K562 (cell line): ENCODE measurements around the gene CTF1. TPM values are rescaled to one million over a fixed set of nuclear protein-coding genes. Genes with fewer than 3 reads are reported as not detected.

ENCODE experiments used
- ETV6 ChIP-seq, 3 experiments: fragments of 150-350 bp in 1 of 3; sonication (generic) in 1 of 3; formaldehyde crosslinking in 1 of 3; IDR thresholded peaks; 2 replicates each; pipeline versions ENCODE4 v1.6.1 to v1.8.0; 2014 to 2022; ENCODE audit warnings: borderline replicate concordance in 2 of 3, low read depth in 2 of 3, antibody characterized with exemption in 1 of 3, low read length in 1 of 3, mild to moderate bottlenecking in 1 of 3, missing genetic modification reagents in 1 of 3
- HDAC1 ChIP-seq, 2 experiments: fragments of 450-650 bp; IDR thresholded peaks; 2 replicates each; pipeline ENCODE4 v1.6.1; 2016 to 2017; ENCODE audit warnings: inconsistent platforms in 1 of 2, mild to moderate bottlenecking in 1 of 2, moderate library complexity in 1 of 2
- RAD21 ChIP-seq, 2 experiments: fragments of 250-450 bp in 1 of 2; fragments of 450-650 bp in 1 of 2; sonication (Bioruptor Pico) in 1 of 2; formaldehyde crosslinking in 1 of 2; IDR thresholded peaks in 1 of 2; conservative IDR thresholded peaks in 1 of 2; 2 replicates each; pipeline versions ENCODE4 v1.4.0 to v1.8.0; 2020 to 2022; ENCODE audit warnings: mild to moderate bottlenecking in 2 of 2, moderate library complexity in 1 of 2
- SAP30 ChIP-seq: fragments of 200-600 bp; sonication (generic); IDR thresholded peaks from 2 replicates; pipeline ENCODE4 v1.6.1; 2012; ENCODE audit warnings: borderline replicate concordance, low read depth, mild to moderate bottlenecking, moderate library complexity, low read length, control low read depth, inconsistent platforms; ENCODE audit not compliant: insufficient read depth, poor library complexity, severe bottlenecking
- SUPT5H ChIP-seq: fragments of 450-650 bp; IDR thresholded peaks from 2 replicates; pipeline ENCODE4 v1.6.1; 2016
- TCF7L2 ChIP-seq: fragments of 150-350 bp; IDR thresholded peaks from 2 replicates; pipeline ENCODE4 v1.6.1; 2016; ENCODE audit warnings: low read depth, mild to moderate bottlenecking, low read length, moderate library complexity
- XRCC4 ChIP-seq: IDR thresholded peaks from one replicate; pipeline ENCODE4 v1.6.1; 2011; ENCODE audit not compliant: insufficient read depth, insufficient read length; ENCODE audit errors: extremely low read depth
- ZEB2 ChIP-seq: fragments of 450-650 bp; IDR thresholded peaks from 2 replicates; pipeline ENCODE4 v1.6.1; 2016
- ZNF507 ChIP-seq: conservative IDR thresholded peaks from 2 replicates; pipeline ENCODE4 v1.6.1; 2017; ENCODE audit warnings: missing genetic modification characterization, missing compliant biosample characterization
- ZNF586 ChIP-seq: fragments of 450-650 bp; formaldehyde crosslinking; conservative IDR thresholded peaks from 2 replicates; pipeline ENCODE4 v1.4.0; 2020; ENCODE audit warnings: mild to moderate bottlenecking, moderate library complexity
- ZNF79 ChIP-seq: fragments of 250-450 bp; sonication (Bioruptor Pico); IDR thresholded peaks from 2 replicates; pipeline ENCODE4 v1.4.0; 2020; ENCODE audit warnings: low read depth, mild to moderate bottlenecking, moderate library complexity
- polyA plus RNA-seq, 8 experiments: library from polyadenylated mRNA; depleted of rRNA in 4 of 8; stranded (reverse) in 5 of 8; unstranded in 3 of 8; fragments of >200 nt; fragmentation: Nextera tagmentation in 2 of 8; fragmentation: Illumina TruSeq in 1 of 8; extraction: Ambion mirVana in 2 of 8; extraction: Trizol in 1 of 8; gene quantifications; 2 replicates each; pipeline versions ENCODE4 v1.2.1 to v1.2.3, GENCODE V29; 2011 to 2014; ENCODE audit warnings: inconsistent platforms in 1 of 8, missing spikeins in 1 of 8
- total RNA-seq, 7 experiments: library from RNA; depleted of rRNA in 6 of 7; stranded (reverse); fragments of >200 nt in 6 of 7; fragmentation: Illumina TruSeq in 2 of 7; extraction: Trizol in 2 of 7; gene quantifications; 2 replicates each; pipeline versions ENCODE4 v1.2.1 to v1.2.3, GENCODE V29; 2011 to 2021; ENCODE audit warnings: low replicate concordance in 1 of 7
- TF ChIP-seq, protein P1 (sequence below): fragments of 250-450 bp; sonication (Bioruptor Pico); IDR thresholded peaks from 2 replicates; pipeline ENCODE4 v1.5.0; 2021; ENCODE audit warnings: mild to moderate bottlenecking, moderate library complexity
- TF ChIP-seq, protein P2 (sequence below), 2 experiments: fragments of 450-650 bp; conservative IDR thresholded peaks; 2 replicates each; pipeline ENCODE4 v1.6.1; 2017; ENCODE audit warnings: mild to moderate bottlenecking in 2 of 2, moderate library complexity in 2 of 2
- TF ChIP-seq, protein P3 (sequence below), 2 experiments: fragments of 150-350 bp in 1 of 2; IDR thresholded peaks; 2 replicates each; pipeline ENCODE4 v1.6.1; 2012 to 2016; ENCODE audit warnings: low read depth in 2 of 2, low read length in 2 of 2, mild to moderate bottlenecking in 1 of 2, moderate library complexity in 1 of 2

CTF1 gene
- total and polyA plus RNA-seq, 9 of the 15 experiments (the other 6 are each of a cell fraction or from before 2014, with no cell fraction given), result 0.24 to 2.5 (median 0.44) TPM

DNA sequence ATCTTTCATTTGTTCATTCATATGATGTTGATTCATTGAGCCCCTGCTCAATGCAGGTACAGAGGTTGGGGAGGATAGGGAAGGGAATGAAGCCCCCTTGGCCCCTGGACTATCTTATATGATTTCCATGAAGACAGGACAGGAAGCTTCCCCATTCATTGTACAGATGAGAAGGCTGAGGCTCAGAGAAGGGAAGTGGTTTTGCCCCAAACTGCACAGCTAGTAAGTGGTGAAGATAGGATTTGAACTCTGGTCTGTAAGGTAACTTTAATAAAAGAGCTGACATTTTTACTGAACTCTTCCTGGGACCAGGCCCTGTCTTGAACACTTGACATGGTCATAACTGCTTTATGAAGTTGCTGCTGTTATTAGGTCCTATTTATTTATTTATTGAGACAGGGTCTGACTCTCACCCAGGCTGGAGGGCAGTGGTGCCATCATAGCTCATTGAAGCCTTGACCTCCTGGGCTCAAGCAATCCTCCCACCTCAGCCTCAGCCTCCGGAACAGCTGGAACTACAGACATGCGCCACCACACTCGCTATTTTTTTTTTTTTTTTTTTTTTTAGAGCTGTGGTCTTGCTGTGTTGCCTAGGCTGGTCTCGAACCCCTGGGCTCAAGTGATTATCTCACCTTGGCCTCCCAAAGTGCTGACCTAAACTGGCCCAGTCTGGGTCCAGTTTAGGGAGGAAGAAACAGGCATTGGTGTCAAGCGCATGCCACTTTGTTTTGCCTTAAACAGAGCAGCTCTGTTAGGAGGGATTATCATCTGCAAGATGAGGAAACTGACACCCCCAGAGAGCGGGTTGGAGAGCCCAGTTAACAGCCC is 5.0 kb downstream of the CTF1 start (continued):
- TF ChIP-seq, protein P1, sequence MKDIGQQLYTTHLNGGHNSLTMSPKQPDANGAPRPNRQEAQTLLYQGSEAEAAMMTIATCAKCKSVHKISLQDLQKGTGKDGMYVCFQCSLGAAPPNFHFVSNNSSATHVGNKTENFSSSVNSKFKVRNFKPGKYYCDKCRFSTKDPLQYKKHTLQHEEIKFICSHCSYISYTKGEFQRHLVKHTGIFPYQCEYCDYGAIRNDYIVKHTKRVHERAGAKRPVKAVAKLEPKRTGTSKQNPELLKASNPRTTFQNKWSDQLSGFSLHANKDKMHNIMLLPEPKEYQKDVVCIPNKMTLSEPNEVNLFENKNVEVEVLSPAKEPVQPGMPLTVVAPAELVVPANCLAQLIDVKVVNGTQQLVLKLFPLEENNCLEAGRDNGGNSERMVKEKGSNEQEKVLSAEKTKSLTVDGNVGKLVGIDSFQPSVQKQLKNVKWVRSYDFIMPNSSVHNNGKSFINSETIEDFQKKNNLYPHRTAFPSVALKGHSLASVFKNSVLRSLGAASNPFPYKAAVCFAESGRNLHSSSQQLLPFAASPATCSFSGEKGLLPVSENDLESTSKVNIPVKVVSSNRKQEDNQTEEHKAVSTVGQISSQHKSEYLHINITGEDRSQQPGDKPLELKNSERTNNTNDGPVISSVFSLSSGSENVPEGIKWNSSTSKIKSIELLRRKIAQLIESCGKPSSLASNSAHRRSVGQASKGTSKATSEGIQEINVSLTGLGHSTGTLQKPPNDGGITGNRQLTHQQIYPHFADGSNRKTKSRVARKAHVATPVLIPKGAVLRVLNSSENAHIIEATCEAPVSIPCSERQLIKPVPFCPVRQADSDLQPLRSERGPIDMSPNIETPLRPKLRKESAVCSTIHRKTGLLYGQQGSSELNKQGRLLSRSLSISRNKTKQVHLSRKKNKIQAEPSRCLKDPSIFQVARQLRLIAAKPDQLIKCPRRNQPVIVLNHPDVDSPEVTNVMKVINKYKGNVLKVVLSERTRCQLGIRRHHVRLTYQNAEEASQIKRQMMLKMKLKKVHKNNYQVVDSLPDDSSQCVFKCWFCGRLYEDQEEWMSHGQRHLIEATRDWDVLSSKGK (CRISPR knock-in tag), result no peak
- TF ChIP-seq ETV6 (IDR thresholded peaks at IDR 0.05; ENCODE audit: borderline replicate concordance in 1 of 2, low read depth in 2 of 2, low read length in 1 of 2), result no peak
- no peak for TF ChIP-seq ETV6 (CRISPR knock-in tag; IDR thresholded peaks at IDR 0.05; ENCODE audit: borderline replicate concordance)
- TF ChIP-seq HDAC1 (IDR thresholded peaks at IDR 0.05), result no peak
- TF ChIP-seq ZNF507 (tag), result no peak
- TF ChIP-seq TCF7L2, result no peak
- no peak for TF ChIP-seq RAD21 (CRISPR knock-in tag; conservative IDR thresholded peaks at IDR 0.05 in 1 of 2, IDR thresholded peaks at IDR 0.05 in 1 of 2)
- TF ChIP-seq ZNF79 (CRISPR knock-in tag), result no peak
- TF ChIP-seq, protein P2, sequence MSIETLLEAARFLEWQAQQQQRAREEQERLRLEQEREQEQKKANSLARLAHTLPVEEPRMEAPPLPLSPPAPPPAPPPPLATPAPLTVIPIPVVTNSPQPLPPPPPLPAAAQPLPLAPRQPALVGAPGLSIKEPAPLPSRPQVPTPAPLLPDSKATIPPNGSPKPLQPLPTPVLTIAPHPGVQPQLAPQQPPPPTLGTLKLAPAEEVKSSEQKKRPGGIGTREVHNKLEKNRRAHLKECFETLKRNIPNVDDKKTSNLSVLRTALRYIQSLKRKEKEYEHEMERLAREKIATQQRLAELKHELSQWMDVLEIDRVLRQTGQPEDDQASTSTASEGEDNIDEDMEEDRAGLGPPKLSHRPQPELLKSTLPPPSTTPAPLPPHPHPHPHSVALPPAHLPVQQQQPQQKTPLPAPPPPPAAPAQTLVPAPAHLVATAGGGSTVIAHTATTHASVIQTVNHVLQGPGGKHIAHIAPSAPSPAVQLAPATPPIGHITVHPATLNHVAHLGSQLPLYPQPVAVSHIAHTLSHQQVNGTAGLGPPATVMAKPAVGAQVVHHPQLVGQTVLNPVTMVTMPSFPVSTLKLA (conservative IDR thresholded peaks at IDR 0.05), result peak in 1 of 2 experiments; percentile 46; a peak in 1 of 4 replicates
- no peak for TF ChIP-seq XRCC4
- TF ChIP-seq, protein P3, sequence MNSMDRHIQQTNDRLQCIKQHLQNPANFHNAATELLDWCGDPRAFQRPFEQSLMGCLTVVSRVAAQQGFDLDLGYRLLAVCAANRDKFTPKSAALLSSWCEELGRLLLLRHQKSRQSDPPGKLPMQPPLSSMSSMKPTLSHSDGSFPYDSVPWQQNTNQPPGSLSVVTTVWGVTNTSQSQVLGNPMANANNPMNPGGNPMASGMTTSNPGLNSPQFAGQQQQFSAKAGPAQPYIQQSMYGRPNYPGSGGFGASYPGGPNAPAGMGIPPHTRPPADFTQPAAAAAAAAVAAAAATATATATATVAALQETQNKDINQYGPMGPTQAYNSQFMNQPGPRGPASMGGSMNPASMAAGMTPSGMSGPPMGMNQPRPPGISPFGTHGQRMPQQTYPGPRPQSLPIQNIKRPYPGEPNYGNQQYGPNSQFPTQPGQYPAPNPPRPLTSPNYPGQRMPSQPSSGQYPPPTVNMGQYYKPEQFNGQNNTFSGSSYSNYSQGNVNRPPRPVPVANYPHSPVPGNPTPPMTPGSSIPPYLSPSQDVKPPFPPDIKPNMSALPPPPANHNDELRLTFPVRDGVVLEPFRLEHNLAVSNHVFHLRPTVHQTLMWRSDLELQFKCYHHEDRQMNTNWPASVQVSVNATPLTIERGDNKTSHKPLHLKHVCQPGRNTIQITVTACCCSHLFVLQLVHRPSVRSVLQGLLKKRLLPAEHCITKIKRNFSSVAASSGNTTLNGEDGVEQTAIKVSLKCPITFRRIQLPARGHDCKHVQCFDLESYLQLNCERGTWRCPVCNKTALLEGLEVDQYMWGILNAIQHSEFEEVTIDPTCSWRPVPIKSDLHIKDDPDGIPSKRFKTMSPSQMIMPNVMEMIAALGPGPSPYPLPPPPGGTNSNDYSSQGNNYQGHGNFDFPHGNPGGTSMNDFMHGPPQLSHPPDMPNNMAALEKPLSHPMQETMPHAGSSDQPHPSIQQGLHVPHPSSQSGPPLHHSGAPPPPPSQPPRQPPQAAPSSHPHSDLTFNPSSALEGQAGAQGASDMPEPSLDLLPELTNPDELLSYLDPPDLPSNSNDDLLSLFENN (IDR thresholded peaks at IDR 0.05; ENCODE audit: low read depth in 2 of 2, low read length in 2 of 2), result no peak
- TF ChIP-seq ZNF586 (CRISPR knock-in tag), result no peak
- no peak for TF ChIP-seq ZEB2
- no peak for TF ChIP-seq SAP30
- TF ChIP-seq SUPT5H, result no peak
